ENCODE results near the gene BTBD9. TPM values are rescaled to one million over a fixed set of nuclear protein-coding genes. Genes with fewer than 3 reads are reported as not detected.
A peak's percentile ranks its signal among the peaks of the same experiment; 100 is the strongest.

The BTBD9 gene
- total RNA-seq, 1 experiment from 2014 or later: 8.9 TPM

- Histone ChIP-seq H2BK15ac (ENCODE audit: low read depth, low read length) (no peak overlapping the region), H4K5ac (ENCODE audit: insufficient read length, low read depth, low read length) (no peak overlapping the region), H2AFZ (ENCODE audit: low read length) (no peak overlapping the region), H3K23me2 (ENCODE audit: insufficient read length, low read depth, low read length, poor library complexity, severe bottlenecking) (no peaks in the 10 kb centered on the region), H4K91ac (ENCODE audit: insufficient read length, low read depth, low read length) (no peak overlapping the region), H2AK5ac (ENCODE audit: insufficient read length, low read length) (no peak overlapping the region), H3K4ac (ENCODE audit: low read depth, low read length) (no peak overlapping the region), H3K56ac (ENCODE audit: insufficient read length, low read depth, low read length) (no peak overlapping the region), H4K20me1 (ENCODE audit: control insufficient read depth, insufficient read depth, insufficient read length) (no peaks in the 10 kb centered on the region), H3K14ac (ENCODE audit: insufficient read depth, low read length) (no peak overlapping the region), H4K8ac (replicated peaks; ENCODE audit: insufficient read length, low read depth, low read length) (no peak overlapping the region), H3K9me3 (ENCODE audit: control insufficient read depth, low read depth, low read length) (no peaks in the 10 kb centered on the region), H3K27ac (ENCODE audit: insufficient read length, low read depth, low read length) (no peak overlapping the region), H3K4me2 (ENCODE audit: insufficient read depth, insufficient read length, low read length) (peak overlapping the region; percentile 15), H3K27me3 (ENCODE audit: insufficient read depth, low read length) (no peaks in the 10 kb centered on the region), H2BK120ac (ENCODE audit: low read depth, low read length, poor library complexity, severe bottlenecking) (no peak overlapping the region), H3K79me2 (ENCODE audit: insufficient read depth, low read length) (no peaks in the 10 kb centered on the region), H2BK20ac (ENCODE audit: low read depth, low read length, poor library complexity, severe bottlenecking) (no peak overlapping the region), H3K79me1 (ENCODE audit: insufficient read depth, low read depth, low read length, poor library complexity, severe bottlenecking) (no peaks in the 10 kb centered on the region), H3K4me1 (ENCODE audit: insufficient read depth, low read length) (peaks cover 3% of the 10 kb centered on the region; the same call in 1 of the 2 replicates), H3K23ac (ENCODE audit: insufficient read length, low read depth, low read length) (no peak overlapping the region), H3T11ph (ENCODE audit: low read length) (no peak overlapping the region), H3K9ac (ENCODE audit: extremely low read depth, insufficient read length, low read length) (no peak overlapping the region), H3K18ac (ENCODE audit: insufficient read length, low read depth, low read length) (no peak overlapping the region), H2BK5ac (ENCODE audit: insufficient read length, low read length) (no peak overlapping the region), H2BK12ac (ENCODE audit: insufficient read length, low read depth, low read length) (no peak overlapping the region)
- Mint-ChIP-seq H3K4me1 (peaks cover 54 to 57% of the 10 kb centered on the region in 2 experiments), H3K27me3 (ENCODE audit: low read depth) (no peaks in the 10 kb centered on the region), H3K36me3 (ENCODE audit: insufficient read depth in 1 of 3, low read depth in 3 of 3) (no peaks in the 10 kb centered on the region), H3K9me3 (no peaks in the 10 kb centered on the region), H3K27ac (peak overlapping the region in 2 of 3 experiments; percentile 46 to 77; a peak in 4 of 7 replicates), H3K4me3 (peak overlapping the region; percentile 8 to 10; a peak in 2 of 5 replicates)
- TF ChIP-seq CTCF (conservative IDR thresholded peaks at IDR 0.05): no peak
- WGBS (ENCODE audit: extremely low coverage, insufficient read length, low lambda C conversion rate): no CpG with 5 or more reads among the region's 5 CpGs
- peak; percentile 71 for DNase-seq
Measured at GRCh38 chr6:38138374-38138773, 501.4 kb downstream of the BTBD9 start.

Measured in H9 (cell line).